H9 (cell line): Measurements from ENCODE around the gene ABCC12. TPM values are rescaled to one million over a fixed set of nuclear protein-coding genes. Genes with fewer than 3 reads are reported as not detected.

Source experiments
- DNase-seq: peaks from one replicate; pipeline ENCODE4 v3.0.0-alpha.2; 2017
- H2AFZ ChIP-seq: one replicate; pipeline ENCODE4 v1.6.1; 2013; ENCODE audit warnings: mild to moderate bottlenecking, low read length, control low read depth, moderate library complexity
- H2AK5ac ChIP-seq: 2 replicates; pipeline ENCODE4 v1.6.1; 2013; ENCODE audit warnings: low read length, control low read depth, mixed read lengths; ENCODE audit not compliant: insufficient read length
- H2BK120ac ChIP-seq: one replicate; pipeline ENCODE4 v1.6.1; 2013; ENCODE audit warnings: low read depth, mild to moderate bottlenecking, low read length, control low read depth, inconsistent platforms; ENCODE audit not compliant: poor library complexity, severe bottlenecking
- H2BK12ac ChIP-seq: 2 replicates; pipeline ENCODE4 v1.6.1; 2013; ENCODE audit warnings: low read length, control low read depth, mixed read lengths, low read depth; ENCODE audit not compliant: insufficient read length
- H2BK15ac ChIP-seq: 2 replicates; pipeline ENCODE4 v1.6.1; 2013; ENCODE audit warnings: low read depth, low read length, control low read depth
- H2BK20ac ChIP-seq: one replicate; pipeline ENCODE4 v1.6.1; 2013; ENCODE audit warnings: low read depth, mild to moderate bottlenecking, low read length, control low read depth, inconsistent platforms; ENCODE audit not compliant: poor library complexity, severe bottlenecking
- H2BK5ac ChIP-seq: 2 replicates; pipeline ENCODE4 v1.6.1; 2013; ENCODE audit warnings: low read length, control low read depth, mixed read lengths; ENCODE audit not compliant: insufficient read length
- H3K14ac ChIP-seq: 2 replicates; pipeline ENCODE4 v1.6.1; 2013; ENCODE audit warnings: low read length, control low read depth; ENCODE audit not compliant: insufficient read depth
- H3K18ac ChIP-seq: 2 replicates; pipeline ENCODE4 v1.6.1; 2013; ENCODE audit warnings: low read depth, mild to moderate bottlenecking, mixed read lengths, low read length, control low read depth; ENCODE audit not compliant: insufficient read length
- H3K23ac ChIP-seq: 2 replicates; pipeline ENCODE4 v1.6.1; 2013; ENCODE audit warnings: low read length, control low read depth, mixed read lengths, low read depth; ENCODE audit not compliant: insufficient read length
- H3K23me2 ChIP-seq: 2 replicates; pipeline ENCODE4 v1.6.1; 2013; ENCODE audit warnings: low read depth, mild to moderate bottlenecking, mixed read lengths, low read length, control low read depth; ENCODE audit not compliant: insufficient read length, poor library complexity, severe bottlenecking
- H3K27ac ChIP-seq: 2 replicates; pipeline ENCODE4 v1.5.1; 2013; ENCODE audit warnings: low read length, control low read depth, mixed read lengths, low read depth; ENCODE audit not compliant: insufficient read length
- H3K27me3 ChIP-seq: 2 replicates; pipeline ENCODE4 v1.6.1; 2013; ENCODE audit warnings: low read length, control low read depth, inconsistent platforms; ENCODE audit not compliant: insufficient read depth
- H3K4ac ChIP-seq: 2 replicates; pipeline ENCODE4 v1.6.1; 2013; ENCODE audit warnings: low read depth, mild to moderate bottlenecking, control low read depth, inconsistent platforms, low read length, moderate library complexity
- H3K4me1 ChIP-seq: 2 replicates; pipeline ENCODE4 v1.6.1; 2013; ENCODE audit warnings: low read length, control low read depth, inconsistent platforms; ENCODE audit not compliant: insufficient read depth
- H3K4me2 ChIP-seq: 2 replicates; pipeline ENCODE4 v1.6.1; 2013; ENCODE audit warnings: low read length, control low read depth, mixed read lengths; ENCODE audit not compliant: insufficient read length, insufficient read depth
- H3K56ac ChIP-seq: 2 replicates; pipeline ENCODE4 v1.6.1; 2013; ENCODE audit warnings: low read depth, mild to moderate bottlenecking, mixed read lengths, low read length, control low read depth; ENCODE audit not compliant: insufficient read length
- H3K79me1 ChIP-seq: 2 replicates; pipeline ENCODE4 v1.6.1; 2013; ENCODE audit warnings: low read depth, mild to moderate bottlenecking, moderate library complexity, low read length, control low read depth, inconsistent platforms; ENCODE audit not compliant: insufficient read depth, poor library complexity, severe bottlenecking
- H3K79me2 ChIP-seq: 2 replicates; pipeline ENCODE4 v1.6.1; 2013; ENCODE audit warnings: low read length, control low read depth, inconsistent platforms; ENCODE audit not compliant: insufficient read depth
- H3K9ac ChIP-seq: 2 replicates; pipeline ENCODE4 v1.6.1; 2013; ENCODE audit warnings: low read length, control low read depth, mixed read lengths; ENCODE audit not compliant: insufficient read length; ENCODE audit errors: extremely low read depth
- H3K9me3 ChIP-seq: one replicate; pipeline ENCODE4 v1.6.1; 2013; ENCODE audit warnings: low read depth, low read length, inconsistent platforms; ENCODE audit not compliant: control insufficient read depth
- H3T11ph ChIP-seq: one replicate; pipeline ENCODE4 v1.6.1; 2013; ENCODE audit warnings: mild to moderate bottlenecking, low read length, control low read depth, inconsistent platforms
- H4K20me1 ChIP-seq: one replicate; pipeline ENCODE4 v1.6.1; 2013; ENCODE audit not compliant: control insufficient read depth, insufficient read length, insufficient read depth
- H4K5ac ChIP-seq: 2 replicates; pipeline ENCODE4 v1.6.1; 2013; ENCODE audit warnings: low read depth, mild to moderate bottlenecking, mixed read lengths, low read length, control low read depth; ENCODE audit not compliant: insufficient read length
- H4K8ac ChIP-seq: replicated peaks from 2 replicates; pipeline ENCODE4 v1.6.1; 2013; ENCODE audit warnings: low read length, control low read depth, mixed read lengths, low read depth; ENCODE audit not compliant: insufficient read length
- H4K91ac ChIP-seq: 2 replicates; pipeline ENCODE4 v1.6.1; 2013; ENCODE audit warnings: low read depth, mild to moderate bottlenecking, moderate library complexity, mixed read lengths, low read length, control low read depth; ENCODE audit not compliant: insufficient read length
- H3K27ac Mint-ChIP-seq, 3 experiments: 2 replicates in 2 of 3; 3 replicates in 1 of 3; pipeline ENCODE4 v1.8.0; 2020 to 2021; ENCODE audit warnings: mixed read lengths in 3 of 3, mild to moderate bottlenecking in 1 of 3, moderate library complexity in 1 of 3
- H3K27me3 Mint-ChIP-seq: 2 replicates; pipeline ENCODE4 v1.8.0; 2021; ENCODE audit warnings: low read depth, mild to moderate bottlenecking, moderate library complexity, mixed read lengths
- H3K36me3 Mint-ChIP-seq, 3 experiments: 2 replicates in 2 of 3; 3 replicates in 1 of 3; pipeline ENCODE4 v1.8.0; 2020 to 2021; ENCODE audit warnings: low read depth in 3 of 3, mixed read lengths in 3 of 3; ENCODE audit not compliant: insufficient read depth in 1 of 3
- H3K4me1 Mint-ChIP-seq, 2 experiments: 2 replicates each; pipeline ENCODE4 v1.8.0; 2020; ENCODE audit warnings: mixed read lengths in 2 of 2
- H3K4me3 Mint-ChIP-seq, 2 experiments: 2 replicates in 1 of 2; 3 replicates in 1 of 2; pipeline ENCODE4 v1.8.0; 2020 to 2021; ENCODE audit warnings: mild to moderate bottlenecking in 2 of 2, mixed read lengths in 2 of 2, moderate library complexity in 1 of 2
- H3K9me3 Mint-ChIP-seq, 2 experiments: 2 replicates in 1 of 2; 3 replicates in 1 of 2; pipeline ENCODE4 v1.8.0; 2020; ENCODE audit warnings: mild to moderate bottlenecking in 2 of 2, mixed read lengths in 2 of 2, moderate library complexity in 1 of 2
- WGBS: extraction: QIAGEN DNeasy Blood & Tissue Kit; methylation state at CpG from one replicate; pipeline ENCODE4 v1.1.7; 2013; ENCODE audit warnings: missing lambda C conversion rate, low lambda C conversion rate, mixed read lengths; ENCODE audit not compliant: insufficient read length; ENCODE audit errors: extremely low coverage; 5-methylcytosine and 5-hydroxymethylcytosine counted together
- total RNA-seq: library from RNA; stranded (reverse); gene quantifications from 2 replicates; pipeline ENCODE4 v1.2.1, GENCODE V29; 2021
- TF ChIP-seq, protein P1 (sequence below): fragments of 200-600 bp; sonication (generic); conservative IDR thresholded peaks from 3 replicates; pipeline ENCODE4 v1.8.0; 2021; ENCODE audit warnings: antibody characterized with exemption, mild to moderate bottlenecking

Gene ABCC12
- total RNA-seq, 1 experiment from 2014 or later = 0.09 TPM

DNA sequence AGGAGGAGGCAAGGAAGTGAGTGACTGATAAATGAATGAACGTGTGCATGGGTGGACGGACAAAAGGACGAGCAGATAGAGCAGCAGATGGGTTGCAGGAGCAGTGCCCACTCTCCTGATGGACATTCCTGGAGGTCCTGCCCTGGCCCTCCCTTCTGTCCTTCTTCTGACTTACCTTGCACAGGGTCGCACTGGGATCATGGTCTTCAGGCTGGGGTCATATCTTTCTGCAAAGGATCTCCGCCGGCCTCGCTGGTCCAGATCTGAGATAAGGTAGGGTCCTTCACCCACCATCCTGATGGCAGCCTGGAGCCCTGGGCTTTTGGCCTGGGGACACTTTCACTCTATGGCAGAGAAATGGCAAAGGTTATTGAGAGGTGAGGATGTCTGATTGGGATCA lies 9.7 kb downstream of the ABCC12 start:
- no peak overlapping the region for H3K4me3 Mint-ChIP-seq
- Histone ChIP-seq H2BK12ac (no peak overlapping the region), H3K79me2 (no peaks in the 10 kb centered on the region), H3K14ac (no peak overlapping the region), H4K8ac (no peak overlapping the region), H3K56ac (no peak overlapping the region), H3K18ac (no peak overlapping the region), H3K27ac (no peak overlapping the region), H2BK5ac (no peak overlapping the region), H2AK5ac (no peak overlapping the region), H2AFZ (no peak overlapping the region), H2BK120ac (no peak overlapping the region), H3K27me3 (no peaks in the 10 kb centered on the region), H3K9ac (no peak overlapping the region), H3K9me3 (no peaks in the 10 kb centered on the region), H3K4me2 (no peak overlapping the region), H3K79me1 (no peaks in the 10 kb centered on the region), H3K23ac (no peak overlapping the region), H3K23me2 (no peaks in the 10 kb centered on the region), H3K4ac (no peak overlapping the region), H4K91ac (no peak overlapping the region), H4K20me1 (no peaks in the 10 kb centered on the region), H4K5ac (no peak overlapping the region), H3K4me1 (no peaks in the 10 kb centered on the region), H3T11ph (no peak overlapping the region), H2BK15ac (no peak overlapping the region), H2BK20ac (no peak overlapping the region)
- peaks cover 0 to 5% (median 0%) of the 10 kb centered on the region in 3 experiments; a peak in 1 of 7 replicates for H3K36me3 Mint-ChIP-seq
- H3K27ac Mint-ChIP-seq = no peak overlapping the region
- H3K27me3 Mint-ChIP-seq = no peaks in the 10 kb centered on the region
- H3K9me3 Mint-ChIP-seq = peaks cover 6 to 7% of the 10 kb centered on the region in 2 experiments
- TF ChIP-seq, protein P1, sequence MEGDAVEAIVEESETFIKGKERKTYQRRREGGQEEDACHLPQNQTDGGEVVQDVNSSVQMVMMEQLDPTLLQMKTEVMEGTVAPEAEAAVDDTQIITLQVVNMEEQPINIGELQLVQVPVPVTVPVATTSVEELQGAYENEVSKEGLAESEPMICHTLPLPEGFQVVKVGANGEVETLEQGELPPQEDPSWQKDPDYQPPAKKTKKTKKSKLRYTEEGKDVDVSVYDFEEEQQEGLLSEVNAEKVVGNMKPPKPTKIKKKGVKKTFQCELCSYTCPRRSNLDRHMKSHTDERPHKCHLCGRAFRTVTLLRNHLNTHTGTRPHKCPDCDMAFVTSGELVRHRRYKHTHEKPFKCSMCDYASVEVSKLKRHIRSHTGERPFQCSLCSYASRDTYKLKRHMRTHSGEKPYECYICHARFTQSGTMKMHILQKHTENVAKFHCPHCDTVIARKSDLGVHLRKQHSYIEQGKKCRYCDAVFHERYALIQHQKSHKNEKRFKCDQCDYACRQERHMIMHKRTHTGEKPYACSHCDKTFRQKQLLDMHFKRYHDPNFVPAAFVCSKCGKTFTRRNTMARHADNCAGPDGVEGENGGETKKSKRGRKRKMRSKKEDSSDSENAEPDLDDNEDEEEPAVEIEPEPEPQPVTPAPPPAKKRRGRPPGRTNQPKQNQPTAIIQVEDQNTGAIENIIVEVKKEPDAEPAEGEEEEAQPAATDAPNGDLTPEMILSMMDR = no peak
- no peak for DNase-seq
- peaks cover 4 to 5% of the 10 kb centered on the region in 2 experiments; a peak in 2 of 4 replicates for H3K4me1 Mint-ChIP-seq
- WGBS = no CpG with 5 or more reads among the region's 7 CpGs
